Muscle of back (tissue), 11 donors: ENCODE data around the gene ATP7B. TPM values are rescaled to one million over a fixed set of nuclear protein-coding genes. Genes with fewer than 3 reads are reported as not detected.

ENCODE experiments used
- DNase-seq, 3 donors: peaks; one replicate each; pipeline versions ENCODE4 v3.0.0 to v3.0.0-alpha.2; 2013
- polyA plus RNA-seq, 10 donors: library from polyadenylated mRNA; unstranded; fragments of 120-200 nt; gene quantifications; one replicate each; pipeline ENCODE4 v1.2.1, GENCODE V29; 2013; ENCODE audit not compliant: insufficient read length in 10 of 10

Gene ATP7B
- polyA plus RNA-seq, 10 donors: 5.0 to 7.5 (median 6.5) TPM

GRCh38 chr13:51950722-51951121 lies 60.5 kb downstream of the ATP7B start:
- no peak for DNase-seq

GRCh38 chr13:51946163-51946669 lies 65.0 kb downstream of the ATP7B start:
- DNase-seq: no peak

DNA sequence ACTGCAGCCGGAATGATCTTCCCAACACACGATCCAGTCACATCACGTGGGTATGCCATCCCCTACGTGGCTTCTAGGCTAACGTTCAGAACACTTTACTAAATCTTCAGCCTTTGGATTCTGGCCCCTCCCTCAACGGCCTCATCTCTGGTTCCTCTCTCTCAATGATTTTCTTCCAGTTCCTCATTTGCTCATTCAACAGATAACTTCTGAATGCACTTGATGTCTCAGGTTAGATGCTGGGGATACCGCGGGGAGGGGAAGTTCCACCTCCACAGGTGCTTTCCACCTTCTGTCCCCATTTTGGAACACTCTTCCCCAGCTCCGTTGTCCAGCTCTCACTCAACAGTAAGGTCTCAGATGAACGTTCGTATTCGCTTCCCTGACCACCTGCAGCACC lies 66.1 kb downstream of the ATP7B start:
- DNase-seq: no peak

GRCh38 chr13:51944428-51944827 lies 66.8 kb downstream of the ATP7B start:
- no peak for DNase-seq

GRCh38 chr13:51943721-51944120 lies 67.5 kb downstream of the ATP7B start:
- no peak for DNase-seq

- DNase-seq: no peak
Measured at GRCh38 chr13:51942189-51942588, 69.1 kb downstream of the ATP7B start.

DNA sequence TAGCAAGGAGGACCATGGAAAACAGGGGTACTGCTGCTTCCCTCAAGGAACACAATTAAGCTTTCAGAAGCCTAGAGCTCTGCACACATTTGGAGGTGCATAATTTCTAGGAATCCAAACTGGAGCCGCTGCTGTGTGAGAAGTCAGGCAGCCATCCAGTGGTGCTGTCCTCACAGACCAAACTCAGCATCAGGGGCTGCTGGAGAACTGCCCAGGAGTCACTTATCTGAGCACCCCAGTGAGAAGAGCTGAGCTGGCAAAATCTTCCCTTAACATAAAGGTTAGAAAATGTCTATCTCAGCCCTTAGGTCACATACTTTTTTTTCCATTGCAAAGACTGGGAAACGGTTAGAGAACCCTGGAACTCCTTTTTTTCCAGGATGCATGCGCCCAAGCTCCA lies 72.8 kb downstream of the ATP7B start:
- DNase-seq: peak in 1 of 3 donors; percentile 14

- no peak for DNase-seq
Measured at GRCh38 chr13:51937320-51938290, 73.6 kb downstream of the ATP7B start.

DNA sequence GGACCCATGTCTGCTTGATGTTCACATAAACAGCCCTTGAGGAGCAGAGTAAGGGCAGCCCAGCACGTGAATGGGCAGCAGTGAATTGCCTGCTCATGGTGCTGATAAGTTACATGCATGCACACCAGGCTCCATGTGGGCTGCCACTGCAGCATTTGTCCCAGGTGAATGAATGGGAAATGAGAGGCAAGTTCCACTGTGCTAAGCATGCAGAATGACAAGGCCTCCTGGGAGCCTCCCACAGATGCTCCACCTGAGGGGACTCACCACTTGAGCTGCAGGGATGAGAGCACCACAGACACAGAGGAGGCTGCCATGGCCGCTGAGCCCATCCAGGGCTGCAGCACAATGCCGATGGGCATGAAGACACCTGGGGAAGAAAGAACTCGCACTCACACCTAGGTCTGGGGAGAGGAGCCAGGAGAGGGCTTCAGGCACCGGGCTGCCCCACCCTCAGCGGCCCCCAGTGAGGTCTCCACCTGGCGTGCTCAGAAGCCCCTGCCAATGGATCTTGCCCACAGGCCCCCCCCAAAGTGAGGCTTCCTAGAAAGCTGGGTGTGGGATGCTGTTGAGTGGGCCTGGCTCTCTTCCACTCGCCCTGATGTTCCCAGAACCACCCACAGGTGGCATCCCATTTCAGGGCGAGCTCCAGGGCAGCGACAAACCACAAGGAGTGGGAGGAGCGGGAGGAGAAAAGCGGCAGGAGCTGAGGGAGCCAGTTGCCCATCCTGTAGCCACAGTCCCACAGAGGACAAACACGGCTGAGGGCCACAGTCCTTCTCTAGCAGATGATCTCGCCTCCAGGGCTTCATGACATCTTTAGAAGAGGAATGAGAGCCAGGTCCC lies 75.7 kb downstream of the ATP7B start:
- no peak for DNase-seq

GRCh38 chr13:51934461-51935087 lies 76.7 kb downstream of the ATP7B start:
- DNase-seq: no peak

DNA sequence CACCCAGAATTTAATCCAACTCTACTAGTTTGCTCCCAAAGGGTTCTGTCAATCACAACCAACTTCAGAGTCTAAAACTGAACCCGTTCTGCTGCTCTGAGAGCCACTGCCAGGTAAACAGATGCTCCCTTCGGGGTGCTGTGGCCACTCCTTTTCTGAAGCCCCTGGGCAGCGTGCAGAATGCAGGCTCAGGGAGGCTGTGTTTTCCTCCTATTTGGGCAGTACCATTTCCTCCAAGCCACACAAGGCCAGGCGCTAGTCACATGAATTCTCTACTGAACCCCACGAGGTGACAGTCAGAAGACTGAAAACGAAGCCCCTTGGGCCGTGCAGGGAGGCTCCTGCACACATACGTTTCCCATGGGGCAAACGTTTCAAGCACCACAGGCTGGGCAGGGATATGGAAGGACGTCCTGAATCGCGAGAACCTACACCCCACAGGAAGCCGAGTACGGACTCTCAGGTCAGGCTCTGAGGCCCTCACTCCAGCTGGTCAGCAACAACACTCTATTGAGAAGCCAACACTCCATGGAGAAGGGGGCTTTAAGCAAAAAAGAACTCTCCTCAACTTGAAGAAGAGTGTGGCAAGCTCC lies 77.7 kb downstream of the ATP7B start:
- DNase-seq: no peak

DNA sequence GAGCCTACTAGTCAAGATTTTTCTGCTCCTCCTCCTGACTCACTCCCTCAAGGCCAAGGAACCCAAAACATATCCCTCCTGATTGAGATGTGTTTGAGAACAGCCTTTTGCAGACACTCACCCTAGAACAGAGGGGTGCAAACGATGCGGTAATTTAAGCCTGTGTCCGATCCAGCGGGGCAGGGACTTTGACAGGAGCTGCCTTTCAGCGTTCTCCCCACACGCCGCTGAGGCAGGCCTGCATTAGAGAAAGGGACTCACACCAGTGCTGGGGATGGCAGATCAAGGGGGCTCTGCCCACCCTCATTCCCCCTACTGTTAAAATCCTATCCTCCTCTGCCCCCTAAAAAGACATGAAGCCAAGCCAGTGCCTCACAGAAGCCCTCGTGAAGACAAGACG lies 79.0 kb downstream of the ATP7B start:
- DNase-seq: no peak

DNA sequence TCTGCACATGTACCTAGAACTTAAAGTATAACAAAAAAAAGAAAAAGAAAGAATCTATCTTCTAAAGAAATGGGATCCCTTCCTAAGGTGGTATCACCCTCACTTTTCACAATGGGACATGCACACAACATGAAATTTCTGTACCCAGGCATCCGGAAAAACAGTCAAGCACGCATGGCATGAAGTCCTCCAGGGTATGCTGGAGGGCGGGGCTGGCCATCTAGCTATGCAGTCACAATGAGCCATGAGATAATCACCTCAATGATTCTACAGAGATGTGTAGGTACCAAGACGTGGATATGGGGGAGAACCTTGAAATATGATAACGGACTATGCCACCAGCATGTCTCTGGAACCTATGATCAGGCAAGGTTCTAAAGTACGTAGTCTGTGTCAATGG lies 79.6 kb downstream of the ATP7B start:
- no peak for DNase-seq

DNA sequence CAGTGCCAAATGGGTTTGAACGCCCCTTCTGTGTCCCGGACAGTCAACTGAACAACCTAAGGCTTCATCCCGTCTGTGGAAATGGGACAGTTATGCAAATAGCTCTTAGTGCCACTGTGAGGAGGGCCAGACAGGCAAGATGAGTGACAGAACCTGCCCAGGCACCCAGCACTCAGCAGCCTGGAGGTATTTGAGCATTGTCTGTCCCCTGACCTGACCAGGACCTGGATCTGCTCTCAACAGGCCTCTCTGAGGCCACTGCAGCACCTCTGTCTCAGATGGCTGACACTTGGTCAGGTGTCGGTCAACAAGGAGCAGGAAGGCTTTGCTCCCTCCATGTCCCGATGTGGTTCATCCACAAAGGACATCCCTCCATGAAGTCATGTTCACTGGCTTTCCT lies 81.6 kb downstream of the ATP7B start:
- DNase-seq: no peak

GRCh38 chr13:51928231-51928630 lies 83.0 kb downstream of the ATP7B start:
- DNase-seq: peak in 1 of 3 donors; percentile 8

- no peak for DNase-seq
Measured at GRCh38 chr13:51927129-51927528, 84.1 kb downstream of the ATP7B start.

DNA sequence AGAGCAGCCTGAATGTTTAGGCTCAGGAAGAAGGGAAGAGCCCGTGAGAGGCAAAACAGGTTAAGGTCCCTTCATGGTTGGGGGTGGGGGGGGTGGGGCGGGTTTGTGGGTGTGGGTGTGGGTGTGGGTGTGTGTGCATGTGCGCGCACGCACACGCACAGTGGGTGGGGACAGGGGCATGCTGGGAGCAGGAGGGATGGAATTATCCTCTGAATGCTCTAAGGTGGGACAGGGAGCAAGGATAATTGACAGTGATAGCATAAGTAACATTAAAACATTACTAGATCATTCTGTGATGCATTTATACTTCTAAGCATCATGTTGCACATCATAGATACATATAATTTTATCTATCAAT lies 84.7 kb downstream of the ATP7B start:
- DNase-seq: no peak

GRCh38 chr13:51925865-51926527 lies 85.3 kb downstream of the ATP7B start:
- no peak for DNase-seq

DNA sequence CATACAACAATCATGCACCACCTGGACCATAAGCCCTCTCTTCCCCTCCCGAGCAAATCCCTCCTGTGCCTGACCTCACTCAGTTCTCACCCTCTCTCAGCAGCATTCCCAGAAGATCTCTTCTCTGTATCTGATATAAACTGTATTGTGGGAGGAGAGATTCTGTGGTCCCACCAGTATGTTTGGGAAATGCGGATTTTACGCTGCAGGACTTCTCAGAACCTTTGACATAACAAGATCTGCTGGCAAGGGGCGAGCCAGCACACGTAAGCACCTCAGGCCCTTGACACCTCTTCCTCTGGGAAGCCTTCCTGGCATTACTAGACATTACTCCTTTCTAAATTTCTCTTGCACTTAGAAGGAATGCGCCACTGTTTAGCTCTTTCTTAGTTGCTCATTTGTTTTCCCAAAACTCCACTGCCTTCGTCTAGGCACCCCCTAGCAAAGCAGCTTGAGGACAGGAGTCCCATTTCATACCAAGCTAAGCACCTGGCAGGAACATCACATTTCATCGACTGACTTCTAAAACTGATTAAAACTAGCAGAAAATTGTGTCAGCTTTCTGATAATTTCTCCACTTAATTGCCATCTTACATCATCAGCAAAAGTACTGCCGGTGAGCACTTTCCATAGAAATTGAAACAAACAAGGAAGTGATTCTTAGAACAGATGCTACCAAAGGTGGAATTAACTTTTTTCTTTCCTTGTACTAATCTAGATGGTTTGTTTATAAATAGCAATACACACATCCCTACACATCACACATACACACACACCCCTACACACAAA lies 86.3 kb downstream of the ATP7B start:
- no peak for DNase-seq

DNA sequence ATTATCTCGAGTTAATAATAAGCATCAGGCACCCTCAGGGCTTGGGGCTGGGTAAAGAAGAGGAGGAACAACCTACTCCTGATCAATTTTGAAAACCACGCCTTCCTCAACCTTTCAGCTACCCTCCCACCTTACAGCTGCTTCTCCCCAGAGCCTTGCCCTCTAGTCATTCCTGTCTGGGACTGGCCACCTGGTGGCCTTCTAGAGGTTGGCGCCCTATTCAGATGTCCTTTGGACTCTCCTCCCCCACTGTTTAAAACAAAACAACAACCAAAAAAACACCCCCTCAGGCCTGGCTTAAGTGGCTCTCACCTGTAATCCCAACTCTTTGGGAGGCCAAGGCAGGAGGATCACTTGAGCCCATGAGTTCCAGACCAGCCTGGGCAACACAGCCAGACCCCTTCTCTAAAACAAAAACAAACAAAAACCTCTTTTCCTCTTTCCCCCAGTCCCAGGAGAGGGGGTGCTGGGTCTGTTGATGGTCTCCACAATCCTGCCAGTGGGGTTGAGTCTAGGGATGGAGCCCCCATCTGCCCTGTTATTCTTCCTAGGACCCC lies 87.2 kb downstream of the ATP7B start:
- no peak for DNase-seq
